Kidney epithelial cell (primary cell): Measurements from ENCODE around the gene UGT2A3. TPM values are rescaled to one million over a fixed set of nuclear protein-coding genes. Genes with fewer than 3 reads are reported as not detected.

Source experiments
- DNase-seq: peaks from one replicate; pipeline ENCODE4 v3.0.0-alpha.2; 2010; ENCODE audit warnings: low read depth
- H3K27me3 ChIP-seq: 2 replicates; pipeline ENCODE4 v1.6.0; 2011; ENCODE audit warnings: low read length; ENCODE audit not compliant: control insufficient read depth, insufficient read depth
- H3K36me3 ChIP-seq: 2 replicates; pipeline ENCODE4 v1.5.1; 2011; ENCODE audit warnings: low read length; ENCODE audit not compliant: control insufficient read depth, insufficient read depth
- H3K4me3 ChIP-seq: 2 replicates; pipeline ENCODE4 v1.5.1; 2011; ENCODE audit warnings: low read depth, mild to moderate bottlenecking, control low read depth, low read length
- total RNA-seq: library from RNA; depleted of rRNA; stranded (reverse); fragments of >200 nt; gene quantifications from 2 replicates; pipeline ENCODE4 v1.2.3, GENCODE V29; 2015
- TF ChIP-seq, protein P1 (sequence below): IDR thresholded peaks from 2 replicates; pipeline ENCODE4 v1.5.1; 2011; ENCODE audit warnings: mild to moderate bottlenecking, moderate library complexity, low read length, control low read depth, inconsistent platforms; ENCODE audit not compliant: insufficient read depth, poor library complexity, severe bottlenecking

UGT2A3 gene
- total RNA-seq, 1 donor from 2014 or later, result not detected

DNA sequence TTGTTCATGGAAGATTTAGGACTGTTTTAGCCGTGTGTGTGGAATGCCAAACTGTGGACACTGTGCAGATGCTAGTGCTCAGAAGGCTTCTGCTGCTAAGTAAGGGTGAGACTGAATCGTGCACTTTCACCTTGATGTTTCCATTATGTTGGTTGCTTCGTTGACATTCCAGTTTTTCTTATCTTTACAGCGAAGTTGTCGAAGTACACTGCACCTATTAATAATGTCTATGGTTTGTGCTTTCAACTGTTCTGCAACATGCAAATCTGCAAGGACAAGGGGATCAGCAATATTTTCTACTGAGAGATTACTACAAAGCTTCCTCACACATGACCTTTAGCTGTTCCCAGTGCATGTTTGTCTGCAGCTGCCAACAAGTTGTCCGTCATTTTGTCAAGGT, 67.7 kb downstream of the UGT2A3 start:
- Histone ChIP-seq H3K4me3 (no peak overlapping the region), H3K36me3 (no peaks in the 10 kb centered on the region), H3K27me3 (no peaks in the 10 kb centered on the region)
- no peak for DNase-seq
- TF ChIP-seq, protein P1, sequence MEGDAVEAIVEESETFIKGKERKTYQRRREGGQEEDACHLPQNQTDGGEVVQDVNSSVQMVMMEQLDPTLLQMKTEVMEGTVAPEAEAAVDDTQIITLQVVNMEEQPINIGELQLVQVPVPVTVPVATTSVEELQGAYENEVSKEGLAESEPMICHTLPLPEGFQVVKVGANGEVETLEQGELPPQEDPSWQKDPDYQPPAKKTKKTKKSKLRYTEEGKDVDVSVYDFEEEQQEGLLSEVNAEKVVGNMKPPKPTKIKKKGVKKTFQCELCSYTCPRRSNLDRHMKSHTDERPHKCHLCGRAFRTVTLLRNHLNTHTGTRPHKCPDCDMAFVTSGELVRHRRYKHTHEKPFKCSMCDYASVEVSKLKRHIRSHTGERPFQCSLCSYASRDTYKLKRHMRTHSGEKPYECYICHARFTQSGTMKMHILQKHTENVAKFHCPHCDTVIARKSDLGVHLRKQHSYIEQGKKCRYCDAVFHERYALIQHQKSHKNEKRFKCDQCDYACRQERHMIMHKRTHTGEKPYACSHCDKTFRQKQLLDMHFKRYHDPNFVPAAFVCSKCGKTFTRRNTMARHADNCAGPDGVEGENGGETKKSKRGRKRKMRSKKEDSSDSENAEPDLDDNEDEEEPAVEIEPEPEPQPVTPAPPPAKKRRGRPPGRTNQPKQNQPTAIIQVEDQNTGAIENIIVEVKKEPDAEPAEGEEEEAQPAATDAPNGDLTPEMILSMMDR, result no peak

Other genes starting within 250 kb of the UGT2A3 start
- not detected in 2 replicates for gene UGT2B10, start 135.8 kb downstream of the UGT2A3 start, total RNA-seq
- gene UGT2B7, start 144.7 kb upstream of the UGT2A3 start, total RNA-seq, result 42.7 and 45.9 TPM in 2 replicates